ENCODE measurements around the gene WDR70. TPM values are rescaled to one million over a fixed set of nuclear protein-coding genes. Genes with fewer than 3 reads are reported as not detected.

Gene WDR70
- total RNA-seq, 1 donor from 2014 or later = 31.3 TPM

- Mint-ChIP-seq H3K27me3 (ENCODE audit: low read depth, unreplicated experiment) (no peaks in the 10 kb centered on the region), H3K27ac (ENCODE audit: unreplicated experiment) (peak overlapping the region; percentile 80), H3K4me3 (ENCODE audit: unreplicated experiment) (no peak overlapping the region), H3K9me3 (ENCODE audit: unreplicated experiment) (no peaks in the 10 kb centered on the region), H3K36me3 (ENCODE audit: low read depth, unreplicated experiment) (peaks cover 2% of the 10 kb centered on the region), H3K4me1 (ENCODE audit: low read depth, unreplicated experiment) (peaks cover 19% of the 10 kb centered on the region)
- no peak for TF ChIP-seq CTCF (IDR thresholded peaks at IDR 0.05; ENCODE audit: insufficient read depth, low read depth, low read length)
- no peak for TF ChIP-seq EZH2 (IDR thresholded peaks at IDR 0.05; ENCODE audit: insufficient read depth, low read length)
- Histone ChIP-seq H3K4me1 (ENCODE audit: insufficient read depth, low read length) (no peaks in the 10 kb centered on the region), H3K9me3 (ENCODE audit: insufficient read depth, low read depth, low read length) (no peaks in the 10 kb centered on the region), H2AFZ (ENCODE audit: low read depth, low read length) (no peak overlapping the region), H3K27ac (ENCODE audit: low read depth, low read length) (no peak overlapping the region), H3K79me2 (ENCODE audit: insufficient read depth, low read length) (no peaks in the 10 kb centered on the region), H3K4me3 (ENCODE audit: insufficient read depth, low read depth, low read length) (no peak overlapping the region), H3K36me3 (ENCODE audit: insufficient read depth, low read length) (no peaks in the 10 kb centered on the region), H4K20me1 (ENCODE audit: insufficient read depth, low read length) (no peaks in the 10 kb centered on the region), H3K9ac (ENCODE audit: low read length) (no peak overlapping the region), H3K27me3 (ENCODE audit: insufficient read depth, low read length) (no peaks in the 10 kb centered on the region), H3K4me2 (ENCODE audit: low read length) (no peak overlapping the region)
- DNase-seq (ENCODE audit: low read depth) (peak; percentile 63), FAIRE-seq (no peak)
Measured at GRCh38 chr5:37565062-37565670, 186.0 kb downstream of the WDR70 start.

- Mint-ChIP-seq H3K36me3 (ENCODE audit: low read depth, unreplicated experiment) (peaks cover 2% of the 10 kb centered on the region), H3K27me3 (ENCODE audit: low read depth, unreplicated experiment) (no peaks in the 10 kb centered on the region), H3K9me3 (ENCODE audit: unreplicated experiment) (no peaks in the 10 kb centered on the region), H3K4me3 (ENCODE audit: unreplicated experiment) (no peak overlapping the region), H3K4me1 (ENCODE audit: low read depth, unreplicated experiment) (peaks cover 19% of the 10 kb centered on the region), H3K27ac (ENCODE audit: unreplicated experiment) (no peak overlapping the region)
- FAIRE-seq (no peak), DNase-seq (ENCODE audit: low read depth) (no peak)
- no peaks in the 10 kb centered on the region for H3K36me3 ChIP-seq (ENCODE audit: insufficient read depth, low read length)
- no peaks in the 10 kb centered on the region for H3K27me3 ChIP-seq (ENCODE audit: insufficient read depth, low read length)
- no peak overlapping the region for H3K4me3 ChIP-seq (ENCODE audit: insufficient read depth, low read depth, low read length)
- H3K27ac ChIP-seq (ENCODE audit: low read depth, low read length) = no peak overlapping the region
- no peak overlapping the region for H2AFZ ChIP-seq (ENCODE audit: low read depth, low read length)
- H3K79me2 ChIP-seq (ENCODE audit: insufficient read depth, low read length) = no peaks in the 10 kb centered on the region
- no peaks in the 10 kb centered on the region for H3K9me3 ChIP-seq (ENCODE audit: insufficient read depth, low read depth, low read length)
- no peak for TF ChIP-seq EZH2 (IDR thresholded peaks at IDR 0.05; ENCODE audit: insufficient read depth, low read length)
- no peak for TF ChIP-seq CTCF (IDR thresholded peaks at IDR 0.05; ENCODE audit: insufficient read depth, low read depth, low read length)
- H3K4me1 ChIP-seq (ENCODE audit: insufficient read depth, low read length) = no peaks in the 10 kb centered on the region
- no peaks in the 10 kb centered on the region for H4K20me1 ChIP-seq (ENCODE audit: insufficient read depth, low read length)
- H3K9ac ChIP-seq (ENCODE audit: low read length) = no peak overlapping the region
- H3K4me2 ChIP-seq (ENCODE audit: low read length) = no peak overlapping the region
Measured at GRCh38 chr5:37567566-37567965, 188.4 kb downstream of the WDR70 start.

- no peak overlapping the region for H3K27ac Mint-ChIP-seq (ENCODE audit: unreplicated experiment)
- Histone ChIP-seq H4K20me1 (ENCODE audit: insufficient read depth, low read length) (no peaks in the 10 kb centered on the region), H2AFZ (ENCODE audit: low read depth, low read length) (no peak overlapping the region), H3K36me3 (ENCODE audit: insufficient read depth, low read length) (no peaks in the 10 kb centered on the region), H3K27ac (ENCODE audit: low read depth, low read length) (no peak overlapping the region), H3K4me2 (ENCODE audit: low read length) (no peak overlapping the region), H3K27me3 (ENCODE audit: insufficient read depth, low read length) (no peaks in the 10 kb centered on the region), H3K4me1 (ENCODE audit: insufficient read depth, low read length) (no peaks in the 10 kb centered on the region), H3K9me3 (ENCODE audit: insufficient read depth, low read depth, low read length) (no peaks in the 10 kb centered on the region), H3K9ac (ENCODE audit: low read length) (no peak overlapping the region), H3K79me2 (ENCODE audit: insufficient read depth, low read length) (no peaks in the 10 kb centered on the region), H3K4me3 (ENCODE audit: insufficient read depth, low read depth, low read length) (no peak overlapping the region)
- DNase-seq (ENCODE audit: low read depth) (no peak), FAIRE-seq (no peak)
- peaks cover 19% of the 10 kb centered on the region for H3K4me1 Mint-ChIP-seq (ENCODE audit: low read depth, unreplicated experiment)
- no peak overlapping the region for H3K4me3 Mint-ChIP-seq (ENCODE audit: unreplicated experiment)
- H3K9me3 Mint-ChIP-seq (ENCODE audit: unreplicated experiment) = no peaks in the 10 kb centered on the region
- no peaks in the 10 kb centered on the region for H3K27me3 Mint-ChIP-seq (ENCODE audit: low read depth, unreplicated experiment)
- no peak for TF ChIP-seq EZH2 (IDR thresholded peaks at IDR 0.05; ENCODE audit: insufficient read depth, low read length)
- TF ChIP-seq CTCF (IDR thresholded peaks at IDR 0.05; ENCODE audit: insufficient read depth, low read depth, low read length) = no peak
- peaks cover 2% of the 10 kb centered on the region for H3K36me3 Mint-ChIP-seq (ENCODE audit: low read depth, unreplicated experiment)
Measured at GRCh38 chr5:37568018-37568753, 189.1 kb downstream of the WDR70 start.

Data from astrocyte (in vitro differentiated cells and primary cell).